Nephron (organoid): ENCODE measurements around the gene ZCWPW1.
A peak's percentile ranks its signal among the peaks of the same experiment; 100 is the strongest.

Experiments used
- H3K27ac Mint-ChIP-seq, 3 experiments: 2 replicates each; pipeline ENCODE4 v1.8.0; 2020; ENCODE audit warnings: mixed read lengths in 3 of 3, mild to moderate bottlenecking in 2 of 3, moderate library complexity in 1 of 3
- H3K27me3 Mint-ChIP-seq: 2 replicates; pipeline ENCODE4 v1.8.0; 2021; ENCODE audit warnings: low read depth, mild to moderate bottlenecking, moderate library complexity, mixed read lengths
- H3K36me3 Mint-ChIP-seq: 2 replicates; pipeline ENCODE4 v1.8.0; 2020; ENCODE audit warnings: low read depth, mixed read lengths
- H3K4me1 Mint-ChIP-seq: 2 replicates; pipeline ENCODE4 v1.8.0; 2020; ENCODE audit warnings: mixed read lengths
- H3K4me3 Mint-ChIP-seq, 3 experiments: 2 replicates each; pipeline ENCODE4 v1.8.0; 2020; ENCODE audit warnings: mild to moderate bottlenecking in 3 of 3, mixed read lengths in 3 of 3, moderate library complexity in 2 of 3
- H3K9me3 Mint-ChIP-seq: 2 replicates; pipeline ENCODE4 v1.8.0; 2020; ENCODE audit warnings: mixed read lengths
- TF ChIP-seq, protein P1 (sequence below), 3 experiments: fragments of 200-600 bp; sonication (generic); IDR thresholded peaks; one replicate each; pipeline ENCODE4 v1.5.0; 2021; ENCODE audit warnings: antibody characterized with exemption in 3 of 3; ENCODE audit not compliant: unreplicated experiment in 3 of 3

The ZCWPW1 gene

GRCh38 chr7:100426516-100426915 is 2.0 kb downstream of the ZCWPW1 start:
- Mint-ChIP-seq H3K36me3 (peaks cover 5% of the 10 kb centered on the region), H3K4me3 (peak overlapping the region in 1 of 3 experiments; percentile 35), H3K27ac (no peak overlapping the region), H3K9me3 (no peaks in the 10 kb centered on the region), H3K4me1 (peaks cover 8% of the 10 kb centered on the region), H3K27me3 (no peaks in the 10 kb centered on the region)
- TF ChIP-seq, protein P1, sequence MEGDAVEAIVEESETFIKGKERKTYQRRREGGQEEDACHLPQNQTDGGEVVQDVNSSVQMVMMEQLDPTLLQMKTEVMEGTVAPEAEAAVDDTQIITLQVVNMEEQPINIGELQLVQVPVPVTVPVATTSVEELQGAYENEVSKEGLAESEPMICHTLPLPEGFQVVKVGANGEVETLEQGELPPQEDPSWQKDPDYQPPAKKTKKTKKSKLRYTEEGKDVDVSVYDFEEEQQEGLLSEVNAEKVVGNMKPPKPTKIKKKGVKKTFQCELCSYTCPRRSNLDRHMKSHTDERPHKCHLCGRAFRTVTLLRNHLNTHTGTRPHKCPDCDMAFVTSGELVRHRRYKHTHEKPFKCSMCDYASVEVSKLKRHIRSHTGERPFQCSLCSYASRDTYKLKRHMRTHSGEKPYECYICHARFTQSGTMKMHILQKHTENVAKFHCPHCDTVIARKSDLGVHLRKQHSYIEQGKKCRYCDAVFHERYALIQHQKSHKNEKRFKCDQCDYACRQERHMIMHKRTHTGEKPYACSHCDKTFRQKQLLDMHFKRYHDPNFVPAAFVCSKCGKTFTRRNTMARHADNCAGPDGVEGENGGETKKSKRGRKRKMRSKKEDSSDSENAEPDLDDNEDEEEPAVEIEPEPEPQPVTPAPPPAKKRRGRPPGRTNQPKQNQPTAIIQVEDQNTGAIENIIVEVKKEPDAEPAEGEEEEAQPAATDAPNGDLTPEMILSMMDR (IDR thresholded peaks at IDR 0.05; ENCODE audit: unreplicated experiment in 3 of 3): no peak

- Mint-ChIP-seq H3K4me1 (peaks cover under 1% of the 10 kb centered on the region), H3K36me3 (no peaks in the 10 kb centered on the region), H3K4me3 (peak overlapping the region in 1 of 3 experiments; percentile 67), H3K27me3 (no peaks in the 10 kb centered on the region), H3K27ac (peak overlapping the region; percentile 50 to 71 (median 58)), H3K9me3 (no peaks in the 10 kb centered on the region)
- TF ChIP-seq, protein P1 (IDR thresholded peaks at IDR 0.05; ENCODE audit: unreplicated experiment in 3 of 3): no peak
Observed at GRCh38 chr7:100425347-100425746, 3.2 kb downstream of the ZCWPW1 start.

- H3K9me3 Mint-ChIP-seq: no peaks in the 10 kb centered on the region
- no peaks in the 10 kb centered on the region for H3K36me3 Mint-ChIP-seq
- no peak overlapping the region for H3K4me3 Mint-ChIP-seq
- no peaks in the 10 kb centered on the region for H3K27me3 Mint-ChIP-seq
- TF ChIP-seq, protein P1 (IDR thresholded peaks at IDR 0.05; ENCODE audit: unreplicated experiment in 3 of 3): no peak
- no peaks in the 10 kb centered on the region for H3K4me1 Mint-ChIP-seq
- no peak overlapping the region for H3K27ac Mint-ChIP-seq
Observed at GRCh38 chr7:100423315-100423714, 5.2 kb downstream of the ZCWPW1 start.

DNA sequence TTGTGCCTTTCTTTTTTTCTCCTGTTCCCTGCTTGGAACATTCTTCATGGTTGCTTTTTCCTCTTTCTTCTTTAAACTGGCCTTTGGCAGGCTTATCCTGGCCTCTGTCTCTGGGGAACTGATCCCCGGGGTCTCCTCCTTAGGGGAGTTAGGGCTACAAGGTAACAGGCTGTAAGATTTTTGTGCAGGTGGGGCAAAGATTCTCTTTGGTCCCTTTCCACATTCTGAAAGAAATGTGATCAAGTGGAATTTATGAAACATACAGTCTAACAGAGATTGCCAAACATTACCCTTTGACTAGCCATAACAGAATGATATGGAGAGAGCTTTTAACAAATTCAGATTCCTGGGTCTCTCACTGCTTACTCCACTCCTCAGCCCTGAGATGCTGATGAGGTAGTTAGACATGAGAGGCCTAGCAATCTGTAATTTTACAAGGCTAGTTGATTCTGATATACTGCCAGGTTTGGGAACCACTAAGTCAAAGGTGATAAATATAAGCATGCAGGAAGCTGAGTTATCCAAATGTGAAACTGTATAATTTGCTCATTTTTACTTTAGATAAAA is 8.8 kb downstream of the ZCWPW1 start:
- no peaks in the 10 kb centered on the region for H3K9me3 Mint-ChIP-seq

DNA sequence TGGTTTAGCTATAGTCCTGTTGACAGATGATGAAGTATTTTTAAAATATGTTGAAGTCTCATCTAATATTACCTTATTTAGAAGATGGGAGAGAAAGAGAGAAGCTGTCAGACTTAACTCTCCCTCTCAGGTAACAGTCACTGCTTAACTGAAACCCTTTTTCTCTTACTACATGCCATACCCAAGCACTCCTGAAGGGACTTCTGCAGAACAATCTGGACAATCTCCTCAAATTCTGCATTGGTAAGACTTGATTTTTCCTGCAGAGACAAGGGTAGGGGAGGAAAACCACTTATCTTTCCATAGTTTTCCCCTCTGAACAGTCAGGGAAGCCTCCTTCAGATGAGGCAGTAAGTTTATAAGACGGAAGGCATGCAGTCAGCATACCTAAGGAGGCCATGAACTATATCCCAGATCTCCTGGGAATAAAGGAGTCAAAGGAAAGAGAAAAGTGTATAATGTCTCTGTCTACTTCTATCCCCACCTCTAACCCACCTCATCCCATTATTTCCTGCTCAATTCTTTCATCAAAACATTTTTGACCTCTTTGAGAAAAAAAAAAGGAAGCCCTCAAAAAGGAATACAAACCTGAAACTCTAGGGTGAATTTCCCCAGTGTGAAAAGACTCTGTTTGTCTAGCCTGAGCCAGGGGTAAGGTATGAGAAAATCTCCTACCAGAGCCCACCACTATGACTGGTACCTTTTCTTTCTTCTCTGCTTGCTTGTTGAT is 9.4 kb downstream of the ZCWPW1 start:
- TF ChIP-seq, protein P1 (IDR thresholded peaks at IDR 0.05; ENCODE audit: unreplicated experiment in 3 of 3): no peak
- H3K27me3 Mint-ChIP-seq: no peaks in the 10 kb centered on the region
- H3K36me3 Mint-ChIP-seq: no peaks in the 10 kb centered on the region
- no peaks in the 10 kb centered on the region for H3K9me3 Mint-ChIP-seq
- H3K4me1 Mint-ChIP-seq: no peaks in the 10 kb centered on the region
- H3K4me3 Mint-ChIP-seq: no peak overlapping the region
- peak overlapping the region in 1 of 3 experiments; percentile 36 for H3K27ac Mint-ChIP-seq

More for the DNA sequence above, 8.8 kb downstream of the ZCWPW1 start:
- Mint-ChIP-seq H3K4me1 (no peaks in the 10 kb centered on the region), H3K27ac (peak overlapping the region in 1 of 3 experiments; percentile 36), H3K27me3 (no peaks in the 10 kb centered on the region), H3K36me3 (no peaks in the 10 kb centered on the region), H3K4me3 (no peak overlapping the region)
- TF ChIP-seq, protein P1 (IDR thresholded peaks at IDR 0.05; ENCODE audit: unreplicated experiment in 3 of 3): no peak

GRCh38 chr7:100415448-100415847 is 13.1 kb downstream of the ZCWPW1 start:
- H3K4me1 Mint-ChIP-seq: no peaks in the 10 kb centered on the region
- no peaks in the 10 kb centered on the region for H3K27me3 Mint-ChIP-seq
- no peaks in the 10 kb centered on the region for H3K36me3 Mint-ChIP-seq
- H3K27ac Mint-ChIP-seq: no peak overlapping the region
- TF ChIP-seq, protein P1 (IDR thresholded peaks at IDR 0.05; ENCODE audit: unreplicated experiment in 3 of 3): no peak
- H3K4me3 Mint-ChIP-seq: no peak overlapping the region
- H3K9me3 Mint-ChIP-seq: no peaks in the 10 kb centered on the region
